HG03558 (cell line): ENCODE results near the gene DHX34.
A peak's percentile ranks its signal among the peaks of the same experiment; 100 is the strongest.
"Not testable (repeated sequence)": the region's sequence is repeated elsewhere in the genome, so short reads cannot be mapped to it uniquely, and the experiment has no call there.

Experiments
- ATAC-seq: cut with Tn5 transposase; IDR thresholded peaks from one replicate; pipeline ENCODE4 v1.9.1; 2021; ENCODE audit warnings: moderate number of reproducible peaks; ENCODE audit not compliant: unreplicated experiment; ENCODE audit errors: extremely low read depth

DHX34 gene, protein sequence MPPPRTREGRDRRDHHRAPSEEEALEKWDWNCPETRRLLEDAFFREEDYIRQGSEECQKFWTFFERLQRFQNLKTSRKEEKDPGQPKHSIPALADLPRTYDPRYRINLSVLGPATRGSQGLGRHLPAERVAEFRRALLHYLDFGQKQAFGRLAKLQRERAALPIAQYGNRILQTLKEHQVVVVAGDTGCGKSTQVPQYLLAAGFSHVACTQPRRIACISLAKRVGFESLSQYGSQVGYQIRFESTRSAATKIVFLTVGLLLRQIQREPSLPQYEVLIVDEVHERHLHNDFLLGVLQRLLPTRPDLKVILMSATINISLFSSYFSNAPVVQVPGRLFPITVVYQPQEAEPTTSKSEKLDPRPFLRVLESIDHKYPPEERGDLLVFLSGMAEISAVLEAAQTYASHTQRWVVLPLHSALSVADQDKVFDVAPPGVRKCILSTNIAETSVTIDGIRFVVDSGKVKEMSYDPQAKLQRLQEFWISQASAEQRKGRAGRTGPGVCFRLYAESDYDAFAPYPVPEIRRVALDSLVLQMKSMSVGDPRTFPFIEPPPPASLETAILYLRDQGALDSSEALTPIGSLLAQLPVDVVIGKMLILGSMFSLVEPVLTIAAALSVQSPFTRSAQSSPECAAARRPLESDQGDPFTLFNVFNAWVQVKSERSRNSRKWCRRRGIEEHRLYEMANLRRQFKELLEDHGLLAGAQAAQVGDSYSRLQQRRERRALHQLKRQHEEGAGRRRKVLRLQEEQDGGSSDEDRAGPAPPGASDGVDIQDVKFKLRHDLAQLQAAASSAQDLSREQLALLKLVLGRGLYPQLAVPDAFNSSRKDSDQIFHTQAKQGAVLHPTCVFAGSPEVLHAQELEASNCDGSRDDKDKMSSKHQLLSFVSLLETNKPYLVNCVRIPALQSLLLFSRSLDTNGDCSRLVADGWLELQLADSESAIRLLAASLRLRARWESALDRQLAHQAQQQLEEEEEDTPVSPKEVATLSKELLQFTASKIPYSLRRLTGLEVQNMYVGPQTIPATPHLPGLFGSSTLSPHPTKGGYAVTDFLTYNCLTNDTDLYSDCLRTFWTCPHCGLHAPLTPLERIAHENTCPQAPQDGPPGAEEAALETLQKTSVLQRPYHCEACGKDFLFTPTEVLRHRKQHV

GRCh38 chr19:47348819-47349795 is at the start of gene DHX34:
Gene DHX34 (plus strand): TSS chr19:47349315. CDS start chr19:47353031, 3,716 bp downstream.
- ATAC-seq: peak; percentile 55

DNA sequence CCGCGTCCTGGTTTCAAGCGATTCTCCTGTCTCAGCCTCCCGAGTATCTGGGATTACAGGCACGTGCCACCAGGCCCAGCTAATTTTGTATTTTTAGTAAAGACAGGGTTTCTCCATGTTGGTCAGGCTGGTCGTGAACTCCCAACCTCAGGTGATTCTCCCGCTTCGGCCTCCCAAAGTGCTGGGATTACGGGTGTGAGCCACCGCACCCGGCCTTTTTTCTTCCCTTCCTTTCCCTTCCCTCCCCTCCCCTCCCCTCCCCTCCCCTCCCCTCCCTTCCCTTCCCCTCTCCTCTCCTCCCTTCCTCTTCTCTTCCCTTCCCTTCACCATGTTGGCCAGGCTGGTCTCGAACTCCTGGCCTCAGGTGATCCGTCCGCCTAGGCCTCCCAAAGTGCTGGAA is 48.2 kb upstream of the DHX34 start:
- ATAC-seq: not testable (repeated sequence)

GRCh38 chr19:47302249-47302648 is 46.9 kb upstream of the DHX34 start:
- no peak for ATAC-seq

GRCh38 chr19:47303966-47304365 is 45.1 kb upstream of the DHX34 start:
- no peak for ATAC-seq

- ATAC-seq: no peak
Observed at GRCh38 chr19:47305309-47305751, 43.8 kb upstream of the DHX34 start.

- no peak for ATAC-seq
Observed at GRCh38 chr19:47306303-47306702, 42.8 kb upstream of the DHX34 start.

DNA sequence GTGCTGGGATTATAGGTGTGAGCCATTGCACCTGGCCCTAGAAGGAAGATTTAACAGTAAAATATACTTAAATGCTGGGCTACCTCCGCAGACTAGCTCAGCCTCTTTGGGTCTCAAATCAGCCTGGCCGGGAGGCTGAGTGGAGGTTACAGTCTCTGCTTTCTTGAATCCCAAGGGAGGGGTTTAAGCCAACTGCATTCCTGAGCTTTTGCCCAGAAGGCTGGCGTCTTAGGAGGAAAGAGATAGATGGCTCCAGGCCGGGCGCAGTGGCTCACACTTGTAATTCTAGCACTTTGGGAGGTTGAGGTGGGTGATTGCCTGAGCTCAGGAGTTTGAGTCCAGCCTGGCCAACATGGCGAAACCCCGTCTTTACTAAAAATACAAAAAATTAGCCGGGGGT is 40.1 kb upstream of the DHX34 start:
- ATAC-seq: no peak

DNA sequence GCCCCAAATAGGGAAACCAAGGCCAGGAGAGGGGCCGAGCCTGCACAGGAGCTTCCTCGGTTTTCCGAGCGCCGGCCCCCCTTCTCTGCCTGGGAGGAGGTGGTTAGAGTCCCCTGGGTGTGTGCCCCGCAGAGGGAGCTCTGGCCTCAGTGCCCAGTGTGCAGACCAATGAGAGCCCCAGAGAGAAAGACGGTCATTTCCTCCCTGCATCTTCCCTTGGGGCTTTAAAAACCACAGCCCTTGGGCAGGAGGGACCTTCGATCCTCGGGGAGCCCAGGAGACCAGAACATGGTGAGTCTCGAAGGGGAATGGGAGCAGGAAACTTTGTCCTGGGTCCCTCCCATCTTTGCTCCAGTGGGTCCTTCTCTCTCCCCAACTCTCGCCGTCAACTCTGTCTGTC is 39.5 kb upstream of the DHX34 start, which contains the start of gene C5AR1:
Gene C5AR1, plus strand, starts transcription at position 254 of the 400 bp plus-strand sequence. Its CDS starts 35 bp downstream, at position 289.
- no peak for ATAC-seq

GRCh38 chr19:47310323-47310722 is 38.8 kb upstream of the DHX34 start:
- no peak for ATAC-seq

DNA sequence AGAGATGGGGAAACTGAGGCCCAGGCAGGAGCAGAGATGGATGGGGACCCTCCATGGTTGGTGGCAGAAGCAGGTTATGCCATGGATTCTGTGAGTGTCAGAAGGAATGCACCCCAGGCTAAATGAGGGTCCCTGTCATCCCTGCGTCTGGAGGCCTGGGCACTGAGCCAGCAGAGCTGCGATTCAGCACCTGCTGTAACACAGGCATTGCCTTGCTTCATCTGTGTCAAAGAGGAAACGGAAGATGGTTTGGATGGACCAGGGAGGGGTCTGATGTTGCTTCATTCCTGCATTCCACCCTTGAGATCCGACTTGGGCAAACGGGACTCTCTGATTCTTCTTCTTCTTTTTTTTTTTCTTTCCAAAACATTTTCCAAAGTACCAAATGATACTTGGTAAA is 38.3 kb upstream of the DHX34 start:
- ATAC-seq: no peak

- no peak for ATAC-seq
Observed at GRCh38 chr19:47312366-47313006, 36.6 kb upstream of the DHX34 start.

DNA sequence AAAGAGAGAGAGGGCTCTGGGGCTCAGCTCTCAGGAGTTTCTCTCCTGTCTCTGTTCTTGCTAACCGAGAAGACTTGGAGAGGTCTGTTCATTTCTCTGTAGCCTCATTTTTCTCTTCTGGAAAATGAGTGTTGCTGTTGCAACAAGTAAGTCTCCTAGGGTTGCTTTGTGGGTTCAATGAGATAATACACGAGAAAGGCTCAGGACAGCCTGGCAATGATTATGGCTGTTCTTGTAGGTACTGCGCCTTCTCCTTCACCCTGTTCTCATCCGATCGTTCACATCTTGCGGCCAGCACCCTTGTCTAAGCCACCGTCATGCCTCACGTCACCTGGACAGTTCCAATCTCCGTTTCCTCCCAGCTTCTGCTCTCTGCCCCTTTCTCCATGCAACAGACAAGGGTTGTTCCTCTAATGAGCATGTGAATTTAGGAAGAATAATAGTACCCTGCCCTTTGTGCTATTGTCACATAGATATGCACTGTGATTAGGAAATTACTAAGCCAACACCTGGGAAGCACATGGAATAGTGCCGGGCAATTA is 35.3 kb upstream of the DHX34 start:
- ATAC-seq: no peak

- ATAC-seq: no peak
Observed at GRCh38 chr19:47315125-47315821, 33.8 kb upstream of the DHX34 start.

GRCh38 chr19:47316513-47316912 is 32.6 kb upstream of the DHX34 start:
- ATAC-seq: no peak

DNA sequence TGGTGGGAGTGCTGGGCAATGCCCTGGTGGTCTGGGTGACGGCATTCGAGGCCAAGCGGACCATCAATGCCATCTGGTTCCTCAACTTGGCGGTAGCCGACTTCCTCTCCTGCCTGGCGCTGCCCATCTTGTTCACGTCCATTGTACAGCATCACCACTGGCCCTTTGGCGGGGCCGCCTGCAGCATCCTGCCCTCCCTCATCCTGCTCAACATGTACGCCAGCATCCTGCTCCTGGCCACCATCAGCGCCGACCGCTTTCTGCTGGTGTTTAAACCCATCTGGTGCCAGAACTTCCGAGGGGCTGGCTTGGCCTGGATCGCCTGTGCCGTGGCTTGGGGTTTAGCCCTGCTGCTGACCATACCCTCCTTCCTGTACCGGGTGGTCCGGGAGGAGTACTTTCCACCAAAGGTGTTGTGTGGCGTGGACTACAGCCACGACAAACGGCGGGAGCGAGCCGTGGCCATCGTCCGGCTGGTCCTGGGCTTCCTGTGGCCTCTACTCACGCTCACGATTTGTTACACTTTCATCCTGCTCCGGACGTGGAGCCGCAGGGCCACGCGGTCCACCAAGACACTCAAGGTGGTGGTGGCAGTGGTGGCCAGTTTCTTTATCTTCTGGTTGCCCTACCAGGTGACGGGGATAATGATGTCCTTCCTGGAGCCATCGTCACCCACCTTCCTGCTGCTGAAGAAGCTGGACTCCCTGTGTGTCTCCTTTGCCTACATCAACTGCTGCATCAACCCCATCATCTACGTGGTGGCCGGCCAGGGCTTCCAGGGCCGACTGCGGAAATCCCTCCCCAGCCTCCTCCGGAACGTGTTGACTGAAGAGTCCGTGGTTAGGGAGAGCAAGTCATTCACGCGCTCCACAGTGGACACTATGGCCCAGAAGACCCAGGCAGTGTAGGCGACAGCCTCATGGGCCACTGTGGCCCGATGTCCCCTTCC is 28.9 kb upstream of the DHX34 start:
- no peak for ATAC-seq

DNA sequence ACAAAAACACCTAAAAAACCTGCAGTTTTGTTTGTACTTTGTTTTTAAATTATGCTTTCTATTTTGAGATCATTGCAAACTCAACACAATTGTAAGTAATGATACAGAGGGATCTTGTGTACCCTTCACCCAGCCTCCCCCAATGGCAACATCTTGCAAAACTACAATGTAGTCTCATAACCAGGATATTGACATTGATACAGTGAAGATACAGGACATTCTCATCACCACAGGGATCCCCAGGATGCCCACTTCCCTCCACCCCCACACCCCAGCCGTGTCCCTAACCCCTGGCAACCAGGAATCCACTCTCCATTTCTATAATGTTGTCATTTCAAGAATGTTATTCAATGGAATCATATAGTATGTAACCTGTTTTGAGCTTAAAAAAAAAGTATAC is 27.5 kb upstream of the DHX34 start:
- ATAC-seq: no peak

DNA sequence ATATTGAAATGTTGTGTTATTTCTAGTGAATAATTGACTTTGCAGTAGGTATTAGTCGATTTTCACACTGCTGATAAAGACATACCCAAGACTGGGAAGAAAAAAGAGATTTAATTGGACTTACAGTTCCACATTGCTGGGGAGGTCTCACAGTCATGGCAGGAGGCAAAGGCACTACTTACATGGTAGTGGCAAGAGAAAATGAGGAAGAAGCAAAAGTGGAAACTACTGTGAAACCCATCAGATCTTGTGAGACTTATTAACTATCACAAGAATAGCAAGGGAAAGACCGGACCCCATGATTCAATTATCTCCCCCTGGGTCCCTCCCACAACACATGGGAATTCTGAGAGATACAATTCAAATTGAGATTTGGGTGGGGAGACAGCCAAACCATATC is 27.1 kb upstream of the DHX34 start:
- no peak for ATAC-seq
